Bronchial epithelial cell (primary cell): ENCODE data around the gene TNFSF10. TPM values are rescaled to one million over a fixed set of nuclear protein-coding genes. Genes with fewer than 3 reads are reported as not detected.

Experiments
- DNase-seq: peaks from one replicate; pipeline ENCODE4 v3.0.0-alpha.2; 2010; ENCODE audit warnings: low read depth
- FAIRE-seq: peaks from 2 replicates; lab custom pipeline; 2011; peaks lifted over from hg19 to GRCh38; lab: Jason Lieb, UNC
- H3K27me3 ChIP-seq: 2 replicates; pipeline ENCODE4 v1.5.1; 2011; ENCODE audit warnings: low read length; ENCODE audit not compliant: control insufficient read depth, insufficient read depth
- H3K36me3 ChIP-seq: 2 replicates; pipeline ENCODE4 v1.5.1; 2011; ENCODE audit warnings: low read length; ENCODE audit not compliant: control insufficient read depth, insufficient read depth
- H3K4me3 ChIP-seq: 2 replicates; pipeline ENCODE4 v1.5.1; 2011; ENCODE audit warnings: mild to moderate bottlenecking, low read depth, low read length, control low read depth
- total RNA-seq: library from RNA; depleted of rRNA; stranded (reverse); fragments of >200 nt; gene quantifications from 2 replicates; pipeline ENCODE4 v1.2.1, GENCODE V29; 2014
- TF ChIP-seq, protein P1 (sequence below): IDR thresholded peaks from 2 replicates; pipeline ENCODE4 v1.5.1; 2011; ENCODE audit warnings: mild to moderate bottlenecking, moderate library complexity, low read length, control low read depth, inconsistent platforms; ENCODE audit not compliant: insufficient read depth, severe bottlenecking

TNFSF10 gene
- total RNA-seq, 1 donor from 2014 or later = 15.5 TPM

GRCh38 chr3:172542999-172543398 lies 19.8 kb upstream of the TNFSF10 start:
- FAIRE-seq = no peak

DNA sequence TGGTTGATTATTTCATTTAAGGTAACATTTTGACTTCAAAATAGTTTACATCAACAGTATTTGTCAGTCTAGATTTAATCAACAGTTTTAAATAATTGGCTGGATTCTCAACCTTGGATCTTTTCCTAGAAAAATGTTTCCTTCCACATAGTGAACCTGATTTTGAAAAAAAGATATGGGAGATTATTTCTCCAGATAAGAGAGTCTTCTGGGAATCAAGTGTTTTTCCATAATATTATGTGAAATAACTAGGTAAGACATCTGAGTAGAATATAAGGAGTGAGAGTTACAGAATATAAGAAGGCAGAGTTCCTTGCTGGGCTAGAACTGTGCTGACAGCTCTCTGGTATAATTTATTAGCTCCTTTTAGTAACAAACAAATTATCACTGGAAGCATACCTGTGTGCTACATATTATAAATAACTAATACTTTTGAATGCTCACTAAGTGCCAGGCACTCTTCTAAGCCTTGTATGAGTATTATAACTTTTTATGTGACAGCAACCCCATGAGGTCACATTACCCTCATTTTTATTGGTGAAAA lies 18.8 kb upstream of the TNFSF10 start:
- H3K36me3 ChIP-seq = no peaks in the 10 kb centered on the region
- TF ChIP-seq, protein P1, sequence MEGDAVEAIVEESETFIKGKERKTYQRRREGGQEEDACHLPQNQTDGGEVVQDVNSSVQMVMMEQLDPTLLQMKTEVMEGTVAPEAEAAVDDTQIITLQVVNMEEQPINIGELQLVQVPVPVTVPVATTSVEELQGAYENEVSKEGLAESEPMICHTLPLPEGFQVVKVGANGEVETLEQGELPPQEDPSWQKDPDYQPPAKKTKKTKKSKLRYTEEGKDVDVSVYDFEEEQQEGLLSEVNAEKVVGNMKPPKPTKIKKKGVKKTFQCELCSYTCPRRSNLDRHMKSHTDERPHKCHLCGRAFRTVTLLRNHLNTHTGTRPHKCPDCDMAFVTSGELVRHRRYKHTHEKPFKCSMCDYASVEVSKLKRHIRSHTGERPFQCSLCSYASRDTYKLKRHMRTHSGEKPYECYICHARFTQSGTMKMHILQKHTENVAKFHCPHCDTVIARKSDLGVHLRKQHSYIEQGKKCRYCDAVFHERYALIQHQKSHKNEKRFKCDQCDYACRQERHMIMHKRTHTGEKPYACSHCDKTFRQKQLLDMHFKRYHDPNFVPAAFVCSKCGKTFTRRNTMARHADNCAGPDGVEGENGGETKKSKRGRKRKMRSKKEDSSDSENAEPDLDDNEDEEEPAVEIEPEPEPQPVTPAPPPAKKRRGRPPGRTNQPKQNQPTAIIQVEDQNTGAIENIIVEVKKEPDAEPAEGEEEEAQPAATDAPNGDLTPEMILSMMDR = no peak
- no peak overlapping the region for H3K4me3 ChIP-seq
- H3K27me3 ChIP-seq = no peaks in the 10 kb centered on the region
- FAIRE-seq (no peak), DNase-seq (no peak)

More at GRCh38 chr3:172542999-172543398, 19.8 kb upstream of the TNFSF10 start:
- H3K4me3 ChIP-seq = no peak overlapping the region
- H3K27me3 ChIP-seq = no peaks in the 10 kb centered on the region
- TF ChIP-seq, protein P1 = no peak
- no peak for DNase-seq
- no peaks in the 10 kb centered on the region for H3K36me3 ChIP-seq

DNA sequence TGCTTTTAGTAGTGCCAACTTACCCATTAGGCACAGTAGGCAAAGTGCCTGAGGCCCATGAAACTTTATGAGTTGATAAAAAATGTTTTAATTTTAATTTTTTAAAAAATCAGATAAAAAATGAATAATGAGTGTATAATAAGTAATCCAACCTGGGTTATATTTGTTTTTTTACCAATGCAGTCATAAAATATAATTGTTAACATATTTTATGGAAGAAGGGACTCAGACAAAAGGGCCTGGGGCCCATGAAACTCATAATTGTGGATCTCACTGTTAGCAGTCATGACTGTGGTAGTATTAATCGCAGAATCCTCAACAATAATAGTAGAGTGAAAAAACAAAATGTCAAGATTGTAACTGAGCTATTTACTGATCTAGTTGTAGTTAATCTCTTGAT lies 16.8 kb upstream of the TNFSF10 start:
- Histone ChIP-seq H3K4me3 (no peak overlapping the region), H3K27me3 (no peaks in the 10 kb centered on the region), H3K36me3 (no peaks in the 10 kb centered on the region)
- TF ChIP-seq, protein P1 = no peak
- FAIRE-seq (no peak), DNase-seq (no peak)

DNA sequence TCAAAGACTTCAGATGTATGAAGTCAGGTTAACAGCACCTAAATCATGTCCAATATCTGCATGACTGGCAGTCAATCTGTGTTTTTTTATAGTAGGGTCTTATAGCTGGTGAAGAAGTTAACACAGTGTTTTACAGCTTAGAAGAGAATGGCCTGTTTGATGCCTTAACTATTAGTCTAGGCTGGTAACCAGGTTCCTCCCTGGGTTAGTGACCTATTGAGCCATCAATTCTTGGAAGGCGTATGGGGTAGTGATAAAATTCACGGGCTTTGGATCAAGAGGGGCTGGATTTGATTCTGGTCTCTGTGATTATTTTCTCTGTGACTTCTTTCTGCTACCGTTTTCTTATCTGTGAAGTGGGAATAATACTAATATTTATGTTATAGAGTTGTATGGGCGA lies 16.0 kb upstream of the TNFSF10 start:
- no peak for FAIRE-seq
- Histone ChIP-seq H3K27me3 (no peaks in the 10 kb centered on the region), H3K4me3 (no peak overlapping the region)

DNA sequence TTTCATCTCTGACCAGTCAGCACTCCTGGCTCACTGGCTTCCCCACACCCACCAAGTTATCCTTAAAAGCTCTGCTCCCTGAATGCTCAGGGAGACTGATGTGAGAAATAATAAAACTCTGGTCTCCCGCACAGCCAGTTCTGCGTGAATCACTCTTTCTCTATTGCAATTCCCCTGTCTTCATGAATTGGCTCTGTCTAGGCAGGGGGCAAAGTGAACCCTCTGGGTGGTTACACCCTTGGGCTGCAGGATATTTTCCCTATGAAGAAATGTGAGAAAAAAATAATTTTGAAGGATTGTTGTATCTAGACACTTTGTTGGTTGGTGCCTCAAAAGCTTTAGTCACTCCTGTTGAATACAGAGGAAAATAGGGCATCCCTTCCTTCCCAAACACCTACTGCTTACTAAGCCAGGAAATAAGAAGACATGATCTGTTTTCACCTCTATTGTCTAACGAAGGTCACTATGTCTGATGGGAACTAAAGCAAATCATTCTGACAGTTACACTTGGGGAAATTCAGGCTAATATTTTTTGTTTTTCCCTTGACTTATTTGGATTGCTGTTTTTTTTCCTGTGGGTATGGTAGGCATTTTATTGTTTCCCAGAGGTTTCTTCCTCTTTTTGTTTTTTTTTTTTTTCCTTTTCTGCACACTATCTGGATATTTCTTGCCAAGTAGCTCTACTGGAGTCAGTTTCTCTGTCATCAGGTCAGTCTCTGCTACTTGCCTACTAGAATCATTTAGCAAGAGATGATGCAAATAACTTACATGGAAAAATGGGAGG lies 15.3 kb upstream of the TNFSF10 start:
- DNase-seq = peak; percentile 39
- no peak for FAIRE-seq
- Histone ChIP-seq H3K36me3 (no peaks in the 10 kb centered on the region), H3K4me3 (no peak overlapping the region), H3K27me3 (no peaks in the 10 kb centered on the region)
- TF ChIP-seq, protein P1 = no peak

More for the DNA sequence above, 16.0 kb upstream of the TNFSF10 start:
- DNase-seq = no peak
- H3K36me3 ChIP-seq = no peaks in the 10 kb centered on the region
- TF ChIP-seq, protein P1 = no peak
